Activated CD4-positive, alpha-beta T cell treated with anti-CD3 and anti-CD28 coated beads for 1 hour (primary cell): Measurements from ENCODE around the gene CLTRN.
"Not testable (repeated sequence)": the region's sequence is repeated elsewhere in the genome, so short reads cannot be mapped to it uniquely, and the experiment has no call there.

Experiments used
- DNase-seq: peaks from one replicate; pipeline ENCODE4 v3.0.0-alpha.2; 2020

CLTRN gene

GRCh38 chrX:15664487-15665444 lies at the start of gene CLTRN:
TSS of gene CLTRN (minus strand) at chrX:15664805. CDS start at chrX:15664775, 30 bp downstream.
- no peak for DNase-seq

GRCh38 chrX:15704273-15704672 lies 39.7 kb upstream of the CLTRN start:
- DNase-seq: not testable (repeated sequence)

GRCh38 chrX:15703809-15704208 lies 39.2 kb upstream of the CLTRN start:
- DNase-seq: not testable (repeated sequence)

- no peak for DNase-seq
Observed at GRCh38 chrX:15702488-15703371, 38.1 kb upstream of the CLTRN start.

- no peak for DNase-seq
Observed at GRCh38 chrX:15696516-15696915, 31.9 kb upstream of the CLTRN start.

- DNase-seq: no peak
Observed at GRCh38 chrX:15694941-15695451, 30.4 kb upstream of the CLTRN start.

GRCh38 chrX:15686818-15687685 lies 22.4 kb upstream of the CLTRN start:
- peak; percentile 26 for DNase-seq

- no peak for DNase-seq
Observed at GRCh38 chrX:15683193-15683592, 18.6 kb upstream of the CLTRN start.

GRCh38 chrX:15681433-15681832 lies 16.8 kb upstream of the CLTRN start:
- no peak for DNase-seq

- DNase-seq: no peak
Observed at GRCh38 chrX:15680401-15680800, 15.8 kb upstream of the CLTRN start.

GRCh38 chrX:15679246-15679645 lies 14.6 kb upstream of the CLTRN start:
- no peak for DNase-seq

GRCh38 chrX:15678339-15678738 lies 13.7 kb upstream of the CLTRN start:
- DNase-seq: no peak

- DNase-seq: no peak
Observed at GRCh38 chrX:15676886-15677285, 12.3 kb upstream of the CLTRN start.

GRCh38 chrX:15675490-15675921 lies 10.9 kb upstream of the CLTRN start:
- peak; percentile 72 for DNase-seq

GRCh38 chrX:15674841-15675489 lies 10.4 kb upstream of the CLTRN start:
- peak; percentile 81 for DNase-seq

- DNase-seq: no peak
Observed at GRCh38 chrX:15674514-15674840, 9.9 kb upstream of the CLTRN start.

- no peak for DNase-seq
Observed at GRCh38 chrX:15673970-15674369, 9.4 kb upstream of the CLTRN start.

- no peak for DNase-seq
Observed at GRCh38 chrX:15672881-15673280, 8.3 kb upstream of the CLTRN start.

GRCh38 chrX:15663439-15663838 lies 1.2 kb downstream of the CLTRN start:
- DNase-seq: no peak

GRCh38 chrX:15654804-15655203 lies 9.8 kb downstream of the CLTRN start:
- not testable (repeated sequence) for DNase-seq

GRCh38 chrX:15653961-15654360 lies 10.6 kb downstream of the CLTRN start:
- DNase-seq: no peak

- DNase-seq: not testable (repeated sequence)
Observed at GRCh38 chrX:15647510-15647909, 17.1 kb downstream of the CLTRN start.
